ENCODE data around the gene ALDH1A3.

Gene ALDH1A3

DNA sequence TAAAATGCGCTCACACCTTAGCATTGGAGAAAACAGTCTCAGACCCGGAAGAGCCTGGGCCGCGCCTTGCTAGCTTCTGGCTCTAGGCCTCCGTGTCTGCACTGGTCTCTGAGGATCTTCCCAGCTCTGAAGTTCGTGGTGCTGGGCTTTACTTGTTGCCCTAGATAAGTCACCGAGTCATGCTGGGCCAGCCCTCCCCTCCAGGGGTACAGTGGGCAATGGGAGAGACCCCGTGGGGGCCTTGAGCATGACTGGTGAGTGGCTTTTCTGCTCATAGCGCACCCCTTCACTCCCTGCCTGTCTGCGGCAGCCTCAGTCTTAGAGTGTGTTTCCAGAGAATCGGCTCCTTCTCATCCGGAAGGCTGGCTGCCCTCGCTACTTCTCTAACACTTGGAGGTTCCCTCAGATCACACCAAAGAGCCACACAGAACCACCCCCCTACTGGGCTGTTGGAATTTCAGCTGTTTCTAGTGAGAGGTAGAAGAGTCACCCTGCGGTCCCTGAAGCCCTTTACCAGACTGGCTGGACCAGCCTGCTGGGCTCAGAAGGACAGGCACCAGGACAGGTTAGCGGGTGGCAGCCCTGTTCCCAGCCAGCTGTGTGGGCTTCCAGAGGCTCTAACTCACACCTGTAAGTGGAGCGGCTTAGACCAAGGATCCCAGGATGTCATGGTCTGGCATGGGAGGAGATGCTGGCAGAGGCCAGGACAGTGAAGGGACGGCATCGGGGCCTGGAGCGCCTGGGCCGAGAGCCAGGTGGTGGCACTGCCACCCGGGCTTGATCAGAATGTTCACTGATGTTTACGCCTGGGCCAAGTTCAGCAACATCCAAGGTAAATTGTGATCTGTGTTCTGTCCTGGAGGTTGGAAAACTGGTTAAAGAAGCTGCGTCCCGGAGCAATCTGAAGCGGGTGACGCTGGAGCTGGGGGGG lies 17.9 kb downstream of the ALDH1A3 start:
- no peaks in the 10 kb centered on the region for H3K27me3 ChIP-seq (ENCODE audit: low read depth)
- H3K4me1 ChIP-seq, result no peaks in the 10 kb centered on the region
- no peak overlapping the region for H3K4me3 ChIP-seq
- no peaks in the 10 kb centered on the region for H3K9me3 ChIP-seq
- no peak for DNase-seq (ENCODE audit: low spot score in 2 of 2)
- in situ Hi-C loops (cut with MboI; ENCODE audit: low sequenced_read_pairs), result no loop called here
- no peaks in the 10 kb centered on the region for H3K36me3 ChIP-seq (replicated peaks)

GRCh38 chr15:100898152-100898490 lies 18.5 kb downstream of the ALDH1A3 start:
- H3K4me3 ChIP-seq, result no peak overlapping the region
- H3K27me3 ChIP-seq (ENCODE audit: low read depth), result no peaks in the 10 kb centered on the region
- in situ Hi-C loops (cut with MboI; ENCODE audit: low sequenced_read_pairs), result no loop called here
- no peak for DNase-seq (ENCODE audit: low spot score in 2 of 2)
- no peaks in the 10 kb centered on the region for H3K36me3 ChIP-seq (replicated peaks)
- no peaks in the 10 kb centered on the region for H3K4me1 ChIP-seq
- no peaks in the 10 kb centered on the region for H3K9me3 ChIP-seq

- DNase-seq (ENCODE audit: low spot score in 2 of 2), result no peak
- in situ Hi-C loops (cut with MboI; ENCODE audit: low sequenced_read_pairs), result no loop called here
- H3K9me3 ChIP-seq, result no peaks in the 10 kb centered on the region
Observed at GRCh38 chr15:100898661-100899462, 19.2 kb downstream of the ALDH1A3 start.

DNA sequence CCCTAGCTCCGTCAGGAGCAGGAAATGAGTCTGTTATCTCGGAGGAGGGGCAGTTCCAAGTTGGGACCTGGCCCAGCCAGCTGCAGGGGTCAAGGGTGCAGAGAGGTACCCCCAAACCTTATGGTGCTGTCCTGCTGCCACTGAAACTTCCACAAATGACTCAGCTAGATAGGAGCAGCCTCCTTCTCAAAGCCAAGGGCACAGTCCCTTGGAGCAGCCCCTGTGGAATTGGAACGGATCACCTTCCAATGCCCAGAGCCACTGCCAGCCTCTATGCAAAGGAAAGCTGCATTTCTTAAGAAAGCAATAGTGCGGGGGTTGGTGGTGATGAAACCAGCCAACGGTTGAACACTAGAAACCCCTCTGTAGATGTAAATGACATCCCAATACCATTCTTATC lies 20.0 kb downstream of the ALDH1A3 start:
- Histone ChIP-seq H3K4me1 (no peaks in the 10 kb centered on the region), H3K4me3 (no peak overlapping the region), H3K36me3 (replicated peaks) (no peaks in the 10 kb centered on the region; the same call in 1 of the 2 replicates), H3K9me3 (no peaks in the 10 kb centered on the region), H3K27me3 (ENCODE audit: low read depth) (no peaks in the 10 kb centered on the region)
- in situ Hi-C loops (cut with MboI; ENCODE audit: low sequenced_read_pairs), result no loop called here
- DNase-seq (ENCODE audit: low spot score in 2 of 2), result no peak

More at GRCh38 chr15:100898661-100899462, 19.2 kb downstream of the ALDH1A3 start:
- Histone ChIP-seq H3K4me1 (no peaks in the 10 kb centered on the region), H3K36me3 (replicated peaks) (no peaks in the 10 kb centered on the region; the same call in 1 of the 2 replicates), H3K27me3 (ENCODE audit: low read depth) (no peaks in the 10 kb centered on the region), H3K4me3 (no peak overlapping the region)

- Histone ChIP-seq H3K36me3 (replicated peaks) (no peaks in the 10 kb centered on the region; the same call in 1 of the 2 replicates), H3K9me3 (no peaks in the 10 kb centered on the region), H3K27me3 (ENCODE audit: low read depth) (no peaks in the 10 kb centered on the region), H3K4me1 (no peaks in the 10 kb centered on the region), H3K4me3 (no peak overlapping the region)
- in situ Hi-C loops (cut with MboI; ENCODE audit: low sequenced_read_pairs), result loop anchor here (25.0 kb wide), 1 partner anchor 362 kb away; the partner anchor contains the start of gene CHSY1
- DNase-seq (ENCODE audit: low spot score in 2 of 2), result no peak
Observed at GRCh38 chr15:100900136-100900794, 20.6 kb downstream of the ALDH1A3 start.

DNA sequence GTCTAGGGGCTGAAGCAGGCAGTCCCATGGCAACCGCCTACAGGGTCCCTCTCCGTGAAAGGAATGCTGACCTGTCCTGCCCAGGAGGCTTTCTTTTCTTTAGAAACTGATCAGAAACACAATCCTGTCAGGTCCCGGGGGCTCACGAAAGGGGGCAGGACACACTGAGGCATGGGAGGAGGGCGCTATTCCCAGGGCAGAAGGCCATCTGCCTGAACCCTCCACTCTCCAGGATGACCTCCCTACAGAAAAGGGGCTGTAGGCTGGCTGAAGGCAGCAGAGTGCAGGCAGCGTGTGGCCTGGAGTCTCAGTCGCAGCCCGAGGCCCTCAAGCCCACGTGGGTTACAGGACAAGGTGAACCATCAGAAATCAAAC lies 21.2 kb downstream of the ALDH1A3 start:
- Histone ChIP-seq H3K27me3 (ENCODE audit: low read depth) (no peaks in the 10 kb centered on the region), H3K9me3 (no peaks in the 10 kb centered on the region), H3K4me1 (no peaks in the 10 kb centered on the region), H3K4me3 (no peak overlapping the region), H3K36me3 (replicated peaks) (no peaks in the 10 kb centered on the region; the same call in 1 of the 2 replicates)
- no peak for DNase-seq (ENCODE audit: low spot score in 2 of 2)
- in situ Hi-C loops (cut with MboI; ENCODE audit: low sequenced_read_pairs), result loop anchor here (25.0 kb wide), 1 partner anchor 362 kb away; the partner anchor contains the start of gene CHSY1

GRCh38 chr15:100901296-100901695 lies 21.7 kb downstream of the ALDH1A3 start:
- H3K4me3 ChIP-seq, result no peak overlapping the region
- H3K36me3 ChIP-seq (replicated peaks), result no peaks in the 10 kb centered on the region; the same call in 1 of the 2 replicates
- no peaks in the 10 kb centered on the region for H3K4me1 ChIP-seq
- H3K9me3 ChIP-seq, result no peaks in the 10 kb centered on the region
- in situ Hi-C loops (cut with MboI; ENCODE audit: low sequenced_read_pairs), result loop anchor here (25.0 kb wide), 1 partner anchor 361 kb away; the partner anchor contains the start of gene CHSY1
- no peak for DNase-seq (ENCODE audit: low spot score in 2 of 2)
- H3K27me3 ChIP-seq (ENCODE audit: low read depth), result no peaks in the 10 kb centered on the region

- Histone ChIP-seq H3K27me3 (ENCODE audit: low read depth) (no peaks in the 10 kb centered on the region), H3K9me3 (no peaks in the 10 kb centered on the region), H3K4me3 (no peak overlapping the region), H3K4me1 (no peaks in the 10 kb centered on the region), H3K36me3 (replicated peaks) (no peaks in the 10 kb centered on the region; the same call in 1 of the 2 replicates)
- DNase-seq (ENCODE audit: low spot score in 2 of 2), result no peak
- in situ Hi-C loops (cut with MboI; ENCODE audit: low sequenced_read_pairs), result loop anchor here (25.0 kb wide), 1 partner anchor 360 kb away; the partner anchor contains the start of gene CHSY1
Observed at GRCh38 chr15:100901702-100902435, 22.2 kb downstream of the ALDH1A3 start.

DNA sequence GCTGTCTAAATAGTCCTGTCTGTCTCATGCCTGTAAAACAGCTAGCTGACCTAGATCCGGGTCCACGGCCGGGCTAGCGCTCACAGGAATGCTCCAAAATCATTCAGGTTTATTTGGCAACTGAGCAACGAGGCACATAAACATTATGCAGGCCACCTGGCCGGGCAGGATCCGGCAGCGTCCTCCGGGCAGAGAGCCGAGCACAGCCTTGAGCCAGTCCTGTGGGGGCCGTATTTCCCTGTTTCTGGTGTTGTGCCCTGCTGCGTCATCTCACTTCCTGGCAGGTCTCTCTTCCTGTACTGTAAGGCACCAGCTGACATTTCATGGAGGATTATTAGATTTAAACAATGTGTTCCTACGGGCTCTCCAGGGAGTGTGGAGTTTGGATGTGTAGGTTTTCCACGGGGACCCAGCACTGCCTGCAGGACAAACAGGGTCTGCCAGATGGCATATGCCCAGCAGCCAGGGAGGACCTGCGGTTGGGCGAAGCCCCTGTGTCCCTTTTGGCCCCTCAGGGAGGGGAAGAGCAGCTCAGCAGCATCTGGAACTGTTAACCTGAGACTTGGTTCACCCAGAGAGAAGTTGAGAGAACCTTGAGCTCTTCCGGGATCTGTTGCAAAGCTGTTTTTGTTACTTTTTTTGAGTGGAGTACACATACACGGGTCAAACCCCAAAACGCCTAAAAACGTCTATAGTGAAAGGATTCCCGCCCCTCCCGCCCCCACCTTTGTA lies 23.0 kb downstream of the ALDH1A3 start:
- H3K4me1 ChIP-seq, result no peaks in the 10 kb centered on the region
- no peaks in the 10 kb centered on the region for H3K9me3 ChIP-seq
- H3K4me3 ChIP-seq, result no peak overlapping the region
- H3K36me3 ChIP-seq (replicated peaks), result no peaks in the 10 kb centered on the region; the same call in 1 of the 2 replicates
- no peak for DNase-seq (ENCODE audit: low spot score in 2 of 2)
- in situ Hi-C loops (cut with MboI; ENCODE audit: low sequenced_read_pairs), result loop anchor here (25.0 kb wide), 1 partner anchor 360 kb away; the partner anchor contains the start of gene CHSY1
- H3K27me3 ChIP-seq (ENCODE audit: low read depth), result no peaks in the 10 kb centered on the region

DNA sequence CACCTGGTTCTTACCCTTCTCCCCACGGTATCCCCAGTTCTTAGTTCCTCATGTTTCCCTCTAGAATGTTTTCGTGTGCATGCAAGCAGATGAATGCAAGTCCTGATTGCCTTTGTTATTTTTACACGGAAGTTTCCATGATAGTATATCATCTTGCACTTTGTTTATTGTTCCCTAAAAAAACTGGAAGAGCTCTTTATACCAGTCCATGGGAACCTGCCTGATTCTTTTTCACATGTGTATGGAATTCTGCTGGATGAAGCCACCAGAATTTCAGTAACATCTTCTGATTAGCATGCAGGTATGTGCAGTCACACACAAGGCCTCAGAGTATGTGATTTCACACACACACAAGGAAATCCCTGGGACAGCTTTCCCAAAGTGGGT lies 23.5 kb downstream of the ALDH1A3 start:
- in situ Hi-C loops (cut with MboI; ENCODE audit: low sequenced_read_pairs), result loop anchor here (25.0 kb wide), 1 partner anchor 359 kb away; the partner anchor contains the start of gene CHSY1

DNA sequence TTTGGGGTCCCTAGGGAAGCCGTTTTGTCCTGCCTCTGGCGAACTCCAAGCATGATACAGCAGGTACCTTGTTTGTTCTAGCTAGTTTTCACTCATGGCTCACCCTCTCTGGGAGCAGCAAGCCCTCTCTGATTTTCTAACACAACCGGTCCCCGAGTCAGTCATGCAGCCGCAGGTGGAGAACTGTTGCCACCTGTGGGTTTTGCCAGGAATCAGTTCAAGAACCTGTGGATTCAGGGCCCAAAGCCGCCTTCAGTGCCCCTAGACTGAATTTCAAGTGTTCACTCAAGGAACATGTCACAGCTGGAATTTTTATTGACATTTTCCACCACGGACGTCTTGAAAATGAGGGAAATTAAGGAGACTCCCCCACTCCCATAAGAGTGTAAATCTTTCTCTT lies 26.2 kb downstream of the ALDH1A3 start:
- no peaks in the 10 kb centered on the region for H3K9me3 ChIP-seq
- no peak overlapping the region for H3K4me3 ChIP-seq
- no peaks in the 10 kb centered on the region; the same call in 1 of the 2 replicates for H3K36me3 ChIP-seq (replicated peaks)
- no peaks in the 10 kb centered on the region for H3K27me3 ChIP-seq (ENCODE audit: low read depth)
- in situ Hi-C loops (cut with MboI; ENCODE audit: low sequenced_read_pairs), result loop anchor here (25.0 kb wide), 1 partner anchor 356 kb away; the partner anchor contains the start of gene CHSY1
- no peaks in the 10 kb centered on the region for H3K4me1 ChIP-seq
- no peak for DNase-seq (ENCODE audit: low spot score in 2 of 2)

More for the DNA sequence above, 23.5 kb downstream of the ALDH1A3 start:
- H3K36me3 ChIP-seq (replicated peaks), result no peaks in the 10 kb centered on the region; the same call in 1 of the 2 replicates
- H3K4me3 ChIP-seq, result no peak overlapping the region
- H3K4me1 ChIP-seq, result no peaks in the 10 kb centered on the region
- H3K9me3 ChIP-seq, result no peaks in the 10 kb centered on the region
- no peak for DNase-seq (ENCODE audit: low spot score in 2 of 2)
- H3K27me3 ChIP-seq (ENCODE audit: low read depth), result no peaks in the 10 kb centered on the region

DNA sequence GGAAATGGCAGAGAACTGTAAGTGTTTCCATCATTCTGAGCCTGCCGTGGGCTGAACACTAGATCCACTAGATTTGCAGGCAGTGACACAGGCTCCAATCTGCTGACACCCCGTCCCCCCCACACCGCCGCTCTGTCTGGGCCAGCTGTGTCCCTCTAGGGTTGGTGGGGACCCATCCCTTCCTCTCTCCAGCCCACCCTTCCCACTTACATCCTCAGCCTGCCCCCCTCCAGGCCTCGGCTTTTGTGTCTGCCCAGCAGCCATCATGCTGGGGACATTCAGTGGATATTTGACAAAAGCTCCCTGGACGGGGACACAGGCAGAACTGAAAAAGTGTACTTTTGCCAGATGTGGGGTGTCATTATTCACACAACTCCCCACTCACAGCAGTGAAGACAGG lies 28.8 kb downstream of the ALDH1A3 start:
- Histone ChIP-seq H3K27me3 (ENCODE audit: low read depth) (no peaks in the 10 kb centered on the region), H3K4me3 (no peak overlapping the region), H3K4me1 (no peaks in the 10 kb centered on the region), H3K9me3 (no peaks in the 10 kb centered on the region), H3K36me3 (replicated peaks) (no peaks in the 10 kb centered on the region; the same call in 1 of the 2 replicates)
- no peak for DNase-seq (ENCODE audit: low spot score in 2 of 2)
- in situ Hi-C loops (cut with MboI; ENCODE audit: low sequenced_read_pairs), result loop anchor here (25.0 kb wide), 1 partner anchor 354 kb away; the partner anchor contains the start of gene CHSY1

Measured in HAP-1 (cell line).